Naive B cell (primary cell): ENCODE measurements around the gene DEGS2. TPM values are rescaled to one million over a fixed set of nuclear protein-coding genes. Genes with fewer than 3 reads are reported as not detected.

Source experiments
- ATAC-seq, 2 donors: fragments of 150-1000 bp; cut with Tn5 transposase; 2 replicates each; pipeline ENCODE4 v1.10.0; 2021; ENCODE audit warnings: low read depth in 2 of 2, mild to moderate bottlenecking in 2 of 2, moderate library complexity in 2 of 2
- DNase-seq: peaks from one replicate; pipeline ENCODE4 v3.0.0; 2022
- H3K27ac Mint-ChIP-seq, 6 donors: one replicate each; pipeline ENCODE4 v1.8.0; 2020 to 2022; ENCODE audit warnings: mild to moderate bottlenecking in 6 of 6, mixed read lengths in 6 of 6, moderate library complexity in 5 of 6, inconsistent platforms in 2 of 6
- H3K27me3 Mint-ChIP-seq, 3 donors: one replicate each; pipeline ENCODE4 v1.8.0; 2021 to 2022; ENCODE audit warnings: mixed read lengths in 3 of 3, mild to moderate bottlenecking in 1 of 3
- H3K36me3 Mint-ChIP-seq, 2 donors: one replicate each; pipeline ENCODE4 v1.8.0; 2020 to 2022; ENCODE audit warnings: mixed read lengths in 2 of 2, inconsistent platforms in 1 of 2, mild to moderate bottlenecking in 1 of 2
- H3K4me1 Mint-ChIP-seq, 3 donors: one replicate each; pipeline ENCODE4 v1.8.0; 2020 to 2022; ENCODE audit warnings: mixed read lengths in 3 of 3, inconsistent platforms in 1 of 3, mild to moderate bottlenecking in 1 of 3, moderate library complexity in 1 of 3
- H3K4me3 Mint-ChIP-seq, 8 donors: one replicate each; pipeline ENCODE4 v1.8.0; 2020 to 2022; ENCODE audit warnings: mild to moderate bottlenecking in 8 of 8, mixed read lengths in 8 of 8, moderate library complexity in 8 of 8, inconsistent platforms in 2 of 8
- H3K9me3 Mint-ChIP-seq, 7 donors: one replicate each; pipeline ENCODE4 v1.8.0; 2020 to 2022; ENCODE audit warnings: mixed read lengths in 7 of 7, mild to moderate bottlenecking in 5 of 7, inconsistent platforms in 2 of 7, moderate library complexity in 1 of 7
- polyA plus RNA-seq, 6 donors: library from polyadenylated mRNA; unstranded; fragments of 300-500 nt; fragmentation: Illumina TruSeq; gene quantifications; one replicate each; pipeline ENCODE4 v1.2.3, GENCODE V29; 2021; ENCODE audit warnings: low read depth in 6 of 6

Gene DEGS2
- polyA plus RNA-seq, 6 donors from 2014 or later = 0.29 to 3.6 (median 0.96) TPM

DNA sequence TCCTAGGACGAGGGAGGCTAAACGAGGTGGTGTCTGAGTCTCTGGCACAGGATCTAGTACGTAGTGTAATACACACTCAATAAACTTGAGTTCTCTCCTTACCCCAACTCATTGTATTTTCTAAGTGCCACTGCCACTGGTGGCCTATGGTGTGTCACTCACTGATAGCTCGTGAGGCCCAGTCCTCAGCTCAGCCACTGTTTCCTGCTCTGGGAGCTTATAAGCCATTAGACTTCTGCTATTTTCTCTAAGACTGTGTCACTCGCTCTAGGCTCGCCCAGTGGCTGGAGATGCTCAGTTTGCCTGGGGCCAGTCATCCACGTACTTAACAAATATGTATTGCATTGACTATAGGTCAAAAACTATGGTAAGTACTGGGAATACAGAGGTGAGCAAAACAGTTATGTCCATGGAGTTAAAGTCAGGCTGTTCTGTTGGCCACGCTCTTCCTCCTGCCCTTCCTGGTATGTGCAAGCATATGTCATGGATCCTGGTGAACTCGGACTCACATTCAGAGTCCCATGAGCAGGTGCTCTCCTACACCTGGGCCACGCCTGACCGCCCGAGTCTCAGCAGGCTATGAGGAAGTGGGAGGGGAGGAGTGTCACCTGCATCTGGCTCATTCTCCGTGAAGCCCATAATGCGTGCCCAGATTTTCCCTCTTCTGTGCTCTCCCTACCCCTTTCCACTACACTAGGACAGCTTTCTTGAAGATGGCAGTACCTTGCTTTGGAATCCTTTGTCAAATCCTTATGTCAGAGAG lies 41.6 kb downstream of the DEGS2 start:
- peak; percentile 59 to 61 for ATAC-seq
- H3K36me3 Mint-ChIP-seq = peaks cover 4 to 6% of the 10 kb centered on the region in 2 donors
- no peaks in the 10 kb centered on the region for H3K27me3 Mint-ChIP-seq
- DNase-seq = no peak
- no peaks in the 10 kb centered on the region for H3K9me3 Mint-ChIP-seq
- peak overlapping the region; percentile 2 to 91 (median 78) for H3K27ac Mint-ChIP-seq
- peaks cover 36 to 45% (median 45%) of the 10 kb centered on the region in 3 donors for H3K4me1 Mint-ChIP-seq
- peak overlapping the region in 2 of 8 donors; percentile 26 to 79 for H3K4me3 Mint-ChIP-seq

- peaks cover 8 to 13% of the 10 kb centered on the region in 2 donors for H3K36me3 Mint-ChIP-seq
- no peak for DNase-seq
- no peaks in the 10 kb centered on the region for H3K27me3 Mint-ChIP-seq
- no peak for ATAC-seq
- no peaks in the 10 kb centered on the region for H3K9me3 Mint-ChIP-seq
- H3K4me1 Mint-ChIP-seq = peaks cover 43 to 52% (median 45%) of the 10 kb centered on the region in 3 donors
- H3K4me3 Mint-ChIP-seq = no peak overlapping the region
- H3K27ac Mint-ChIP-seq = peak overlapping the region in 4 of 6 donors; percentile 35 to 86 (median 73)
Measured at GRCh38 chr14:100117026-100117425, 42.4 kb downstream of the DEGS2 start.

DNA sequence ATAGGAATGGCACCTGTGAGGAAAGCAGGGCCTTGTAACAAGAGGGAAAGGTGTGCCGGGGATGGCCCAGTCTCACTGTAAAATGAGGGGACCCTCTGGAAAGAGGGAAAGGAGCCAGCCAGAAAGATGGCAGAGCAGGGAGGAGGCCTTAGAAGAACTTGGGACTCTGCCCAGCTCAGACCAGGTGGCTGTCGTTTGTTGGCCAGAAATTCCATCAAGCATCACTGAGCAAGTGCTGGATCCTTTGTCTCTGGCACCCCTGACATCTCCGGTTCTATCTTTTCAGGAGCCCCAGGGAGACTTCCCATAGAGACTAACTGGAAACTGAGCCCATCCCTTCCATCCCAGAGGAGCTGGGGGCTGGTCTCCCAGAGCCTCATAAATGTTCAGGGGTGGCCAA lies 43.3 kb downstream of the DEGS2 start:
- H3K9me3 Mint-ChIP-seq = no peaks in the 10 kb centered on the region
- H3K27me3 Mint-ChIP-seq = no peaks in the 10 kb centered on the region
- H3K4me1 Mint-ChIP-seq = peaks cover 43 to 52% (median 45%) of the 10 kb centered on the region in 3 donors
- peak overlapping the region in 2 of 6 donors; percentile 35 to 76 for H3K27ac Mint-ChIP-seq
- ATAC-seq (no peak), DNase-seq (no peak)
- no peak overlapping the region for H3K4me3 Mint-ChIP-seq
- peaks cover 8 to 13% of the 10 kb centered on the region in 2 donors for H3K36me3 Mint-ChIP-seq

- DNase-seq = no peak
- H3K36me3 Mint-ChIP-seq = peaks cover 8 to 13% of the 10 kb centered on the region in 2 donors
- no peak overlapping the region for H3K4me3 Mint-ChIP-seq
- ATAC-seq = no peak
- peak overlapping the region in 2 of 6 donors; percentile 20 to 76 for H3K27ac Mint-ChIP-seq
- H3K9me3 Mint-ChIP-seq = no peaks in the 10 kb centered on the region
- no peaks in the 10 kb centered on the region for H3K27me3 Mint-ChIP-seq
- peaks cover 43 to 52% (median 45%) of the 10 kb centered on the region in 3 donors for H3K4me1 Mint-ChIP-seq
Measured at GRCh38 chr14:100115726-100116125, 43.7 kb downstream of the DEGS2 start.

DNA sequence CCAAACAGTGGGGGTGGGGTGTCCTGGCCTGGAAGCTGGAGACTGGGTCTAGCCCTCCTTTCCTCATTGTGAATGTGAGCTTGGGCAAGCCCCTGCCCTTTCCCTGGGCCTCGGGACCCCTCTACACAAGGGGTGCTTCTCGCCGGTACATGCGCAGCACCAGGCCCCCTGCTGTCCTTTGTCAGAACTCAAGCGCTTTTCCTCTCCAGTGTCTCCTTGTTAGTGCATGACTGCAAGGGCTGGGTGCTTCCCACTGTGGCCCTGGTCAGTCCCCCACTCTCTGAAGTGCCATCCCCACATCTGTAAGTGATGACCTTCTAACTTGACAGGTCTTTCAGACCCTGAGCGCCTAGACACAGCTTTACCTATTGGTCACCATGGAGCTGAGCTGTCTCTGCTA lies 44.2 kb downstream of the DEGS2 start:
- no peak for ATAC-seq
- Mint-ChIP-seq H3K4me1 (peaks cover 39 to 52% (median 45%) of the 10 kb centered on the region in 3 donors), H3K36me3 (peaks cover 6 to 13% of the 10 kb centered on the region in 2 donors), H3K9me3 (no peaks in the 10 kb centered on the region), H3K4me3 (no peak overlapping the region), H3K27ac (no peak overlapping the region), H3K27me3 (no peaks in the 10 kb centered on the region)
- no peak for DNase-seq

- Mint-ChIP-seq H3K9me3 (no peaks in the 10 kb centered on the region), H3K36me3 (peaks cover 4 to 16% of the 10 kb centered on the region in 2 donors), H3K4me3 (no peak overlapping the region), H3K4me1 (peaks cover 40 to 55% (median 48%) of the 10 kb centered on the region in 3 donors), H3K27ac (peak overlapping the region in 2 of 6 donors; percentile 43 to 60), H3K27me3 (no peaks in the 10 kb centered on the region)
- ATAC-seq (no peak), DNase-seq (no peak)
Measured at GRCh38 chr14:100114109-100114765, 45.2 kb downstream of the DEGS2 start.

DNA sequence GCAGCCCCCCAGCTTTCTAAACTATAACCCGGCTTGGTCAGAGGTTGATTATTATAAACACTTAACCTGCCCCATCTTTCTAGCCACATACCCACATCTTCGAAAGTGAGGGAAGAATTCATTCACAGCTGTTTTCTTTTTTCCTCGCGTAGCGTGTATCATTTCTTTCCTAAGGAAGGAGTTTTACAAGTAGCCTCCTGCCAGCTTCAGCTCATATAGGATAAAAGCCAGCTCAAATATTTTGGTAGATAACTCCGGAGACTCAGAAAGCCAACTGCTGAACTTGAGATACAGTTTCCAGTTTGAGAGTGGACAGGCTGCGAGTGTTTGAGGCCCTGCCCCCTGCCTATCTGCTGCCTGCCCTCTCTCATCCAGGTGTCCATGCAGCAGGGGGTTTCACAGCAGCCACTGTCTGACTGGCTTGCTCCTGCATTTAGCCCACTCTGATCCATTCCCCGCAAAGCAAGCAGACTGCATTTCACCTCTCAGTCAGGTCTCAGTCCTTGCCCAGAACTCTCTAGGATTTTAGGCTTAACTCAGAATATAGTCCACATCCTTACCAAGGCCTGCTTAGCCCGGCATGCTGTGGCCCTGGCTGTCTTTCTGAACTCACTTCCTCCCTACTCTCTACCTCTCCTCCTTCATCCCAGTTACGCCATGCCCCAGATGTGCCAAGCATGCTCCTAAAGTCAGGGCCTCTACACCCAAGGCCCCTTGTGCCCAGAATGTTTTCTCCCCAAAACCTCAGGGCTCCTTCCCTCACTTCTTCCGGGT lies 47.3 kb downstream of the DEGS2 start:
- H3K4me3 Mint-ChIP-seq = no peak overlapping the region
- no peaks in the 10 kb centered on the region for H3K27me3 Mint-ChIP-seq
- ATAC-seq (no peak), DNase-seq (no peak)
- peaks cover 47 to 55% (median 49%) of the 10 kb centered on the region in 3 donors for H3K4me1 Mint-ChIP-seq
- peak overlapping the region; percentile 26 to 88 (median 56) for H3K27ac Mint-ChIP-seq
- H3K9me3 Mint-ChIP-seq = no peaks in the 10 kb centered on the region
- peaks cover 4 to 26% of the 10 kb centered on the region in 2 donors for H3K36me3 Mint-ChIP-seq

DNA sequence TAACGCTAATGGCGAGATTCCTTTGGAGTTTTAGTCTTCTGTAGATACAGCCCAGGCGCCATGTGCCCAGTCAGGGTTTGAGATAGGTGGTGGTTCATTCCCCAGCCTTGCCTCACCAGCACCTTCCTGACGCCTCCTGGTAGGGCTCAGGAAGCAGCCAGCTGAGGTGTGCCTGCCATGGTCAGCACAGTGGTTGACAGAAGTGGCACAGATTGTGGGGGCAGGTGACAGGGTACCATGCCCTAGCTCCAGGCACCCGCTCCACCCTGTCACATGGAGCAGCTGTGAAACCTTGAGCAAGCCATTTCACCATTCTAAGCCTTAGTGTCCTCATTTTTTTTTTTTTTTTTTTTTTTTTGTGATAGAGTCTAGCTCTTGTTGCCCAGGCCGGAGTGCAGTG lies 48.6 kb downstream of the DEGS2 start:
- Mint-ChIP-seq H3K9me3 (no peaks in the 10 kb centered on the region), H3K36me3 (peaks cover 4 to 26% of the 10 kb centered on the region in 2 donors), H3K4me3 (no peak overlapping the region), H3K27ac (no peak overlapping the region), H3K4me1 (peaks cover 49 to 57% (median 49%) of the 10 kb centered on the region in 3 donors), H3K27me3 (no peaks in the 10 kb centered on the region)
- no peak for ATAC-seq
- no peak for DNase-seq

- Mint-ChIP-seq H3K27me3 (no peaks in the 10 kb centered on the region), H3K4me1 (peaks cover 55 to 59% (median 56%) of the 10 kb centered on the region in 3 donors), H3K36me3 (peaks cover 4 to 26% of the 10 kb centered on the region in 2 donors), H3K4me3 (no peak overlapping the region), H3K9me3 (no peaks in the 10 kb centered on the region), H3K27ac (peak overlapping the region in 3 of 6 donors; percentile 15 to 81 (median 56))
- ATAC-seq = no peak
- no peak for DNase-seq
Measured at GRCh38 chr14:100109594-100109955, 49.9 kb downstream of the DEGS2 start.

DNA sequence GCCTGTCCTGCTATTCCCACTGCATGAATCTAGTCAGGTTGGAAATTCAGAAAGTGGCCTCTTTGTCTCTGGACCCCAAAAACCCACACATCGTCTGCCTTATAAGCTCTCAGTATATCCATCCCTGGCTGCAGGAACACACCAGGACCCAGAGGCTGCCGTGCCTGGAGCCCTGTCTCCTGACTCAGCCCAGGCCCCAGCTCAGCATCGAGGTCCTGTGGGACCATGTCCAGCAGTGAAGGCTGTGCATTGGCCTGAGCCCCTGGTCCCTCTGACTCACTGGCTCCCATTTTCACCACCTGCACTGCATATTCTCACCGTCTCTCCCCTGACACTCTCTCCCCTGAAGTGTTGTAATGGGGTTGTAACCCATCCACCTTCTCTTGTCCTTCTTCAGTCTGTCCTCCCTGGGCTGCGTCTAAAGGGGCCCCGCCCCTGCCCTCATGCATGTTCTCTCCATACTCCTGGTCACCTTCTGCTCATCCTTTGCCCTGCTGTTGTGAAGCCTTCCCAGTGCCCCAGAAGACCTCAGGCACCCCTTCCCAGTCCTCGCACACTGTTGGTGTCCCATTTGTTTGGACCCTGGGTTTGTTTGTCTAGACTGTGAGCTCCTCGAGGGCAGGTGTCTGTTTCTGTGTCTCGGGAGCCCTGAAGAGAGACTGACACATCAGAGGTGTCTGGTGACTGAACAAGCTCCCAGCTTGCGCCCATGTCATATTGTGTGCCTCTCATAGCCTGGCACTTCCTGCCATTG lies 50.4 kb downstream of the DEGS2 start:
- Mint-ChIP-seq H3K4me1 (peaks cover 61 to 64% (median 61%) of the 10 kb centered on the region in 3 donors), H3K27ac (peak overlapping the region in 5 of 6 donors; percentile 27 to 91 (median 81)), H3K4me3 (peak overlapping the region in 1 of 8 donors; percentile 32), H3K36me3 (peaks cover 9 to 26% of the 10 kb centered on the region in 2 donors), H3K9me3 (no peaks in the 10 kb centered on the region), H3K27me3 (no peaks in the 10 kb centered on the region)
- ATAC-seq = no peak
- DNase-seq = no peak

- Mint-ChIP-seq H3K4me1 (peaks cover 61 to 66% (median 62%) of the 10 kb centered on the region in 3 donors), H3K4me3 (peak overlapping the region in 1 of 8 donors; percentile 32), H3K9me3 (no peaks in the 10 kb centered on the region), H3K27ac (peak overlapping the region; percentile 71 to 91 (median 82)), H3K36me3 (peaks cover 11 to 32% of the 10 kb centered on the region in 2 donors), H3K27me3 (no peaks in the 10 kb centered on the region)
- ATAC-seq (peak; percentile 94), DNase-seq (peak; percentile 76)
Measured at GRCh38 chr14:100108042-100108825, 51.2 kb downstream of the DEGS2 start.

GRCh38 chr14:100107236-100107635 lies 52.2 kb downstream of the DEGS2 start:
- Mint-ChIP-seq H3K36me3 (peaks cover 6 to 24% of the 10 kb centered on the region in 2 donors), H3K9me3 (no peaks in the 10 kb centered on the region), H3K27me3 (no peaks in the 10 kb centered on the region), H3K4me3 (no peak overlapping the region), H3K27ac (peak overlapping the region in 3 of 6 donors; percentile 57 to 88 (median 81)), H3K4me1 (peaks cover 58 to 66% (median 66%) of the 10 kb centered on the region in 3 donors)
- ATAC-seq = no peak
- DNase-seq = no peak
